GM18858 (cell line): Measurements from ENCODE around the gene SLC35C1.
"Not testable (repeated sequence)": the region's sequence is repeated elsewhere in the genome, so short reads cannot be mapped to it uniquely, and the experiment has no call there.

Source experiments
- ATAC-seq: cut with Tn5 transposase; IDR thresholded peaks from one replicate; pipeline ENCODE4 v1.9.1; 2021; ENCODE audit not compliant: unreplicated experiment

The SLC35C1 gene

GRCh38 chr11:45810431-45811108 lies 5.6 kb downstream of the SLC35C1 start:
- ATAC-seq = no peak

DNA sequence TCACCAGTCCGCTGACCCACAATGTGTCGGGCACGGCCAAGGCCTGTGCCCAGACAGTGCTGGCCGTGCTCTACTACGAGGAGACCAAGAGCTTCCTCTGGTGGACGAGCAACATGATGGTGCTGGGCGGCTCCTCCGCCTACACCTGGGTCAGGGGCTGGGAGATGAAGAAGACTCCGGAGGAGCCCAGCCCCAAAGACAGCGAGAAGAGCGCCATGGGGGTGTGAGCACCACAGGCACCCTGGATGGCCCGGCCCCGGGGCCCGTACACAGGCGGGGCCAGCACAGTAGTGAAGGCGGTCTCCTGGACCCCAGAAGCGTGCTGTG lies 6.1 kb downstream of the SLC35C1 start:
- no peak for ATAC-seq

GRCh38 chr11:45811571-45812290 lies 6.8 kb downstream of the SLC35C1 start:
- no peak for ATAC-seq

- no peak for ATAC-seq
Measured at GRCh38 chr11:45812581-45813548, 7.9 kb downstream of the SLC35C1 start.

DNA sequence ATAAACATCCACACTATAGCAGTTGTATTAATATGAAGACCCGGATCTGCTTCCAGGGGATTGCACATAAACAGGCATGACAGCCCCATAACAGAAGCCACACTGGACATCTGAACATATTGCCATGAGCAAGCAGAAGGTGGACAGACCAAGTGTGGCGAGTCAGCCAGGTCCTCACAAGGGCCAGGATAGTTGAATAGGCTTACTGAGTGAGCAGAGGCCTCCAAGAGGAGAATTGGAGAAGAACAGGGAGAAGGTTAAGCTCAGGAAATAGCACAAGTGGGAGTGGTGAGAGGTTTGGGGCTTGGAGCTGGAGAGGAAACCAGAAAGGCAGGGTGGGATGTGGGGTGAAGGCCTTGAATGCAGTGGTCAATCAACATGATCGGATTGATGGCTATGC lies 10.8 kb downstream of the SLC35C1 start:
- ATAC-seq = no peak

DNA sequence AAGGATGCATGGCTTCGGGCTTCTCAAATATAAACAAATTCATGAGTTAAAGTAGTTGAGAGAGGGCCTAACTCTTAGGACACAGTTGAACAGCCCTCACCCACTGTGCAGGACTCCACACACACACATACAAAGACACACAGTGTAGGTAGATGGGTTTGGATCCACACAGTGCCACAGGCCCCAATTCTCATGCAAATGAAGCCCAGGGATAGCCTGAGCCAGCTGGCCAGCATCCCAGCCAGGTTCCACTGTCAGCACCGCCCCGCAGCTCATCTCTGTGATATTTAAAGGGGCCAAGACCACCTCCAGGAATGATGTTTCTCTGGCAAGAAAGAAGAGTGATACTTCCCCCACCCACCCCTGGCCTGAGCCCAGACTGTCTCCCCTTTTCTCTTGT lies 11.7 kb downstream of the SLC35C1 start:
- no peak for ATAC-seq

- ATAC-seq = peak; percentile 66
Measured at GRCh38 chr11:45817191-45817590, 12.2 kb downstream of the SLC35C1 start.

DNA sequence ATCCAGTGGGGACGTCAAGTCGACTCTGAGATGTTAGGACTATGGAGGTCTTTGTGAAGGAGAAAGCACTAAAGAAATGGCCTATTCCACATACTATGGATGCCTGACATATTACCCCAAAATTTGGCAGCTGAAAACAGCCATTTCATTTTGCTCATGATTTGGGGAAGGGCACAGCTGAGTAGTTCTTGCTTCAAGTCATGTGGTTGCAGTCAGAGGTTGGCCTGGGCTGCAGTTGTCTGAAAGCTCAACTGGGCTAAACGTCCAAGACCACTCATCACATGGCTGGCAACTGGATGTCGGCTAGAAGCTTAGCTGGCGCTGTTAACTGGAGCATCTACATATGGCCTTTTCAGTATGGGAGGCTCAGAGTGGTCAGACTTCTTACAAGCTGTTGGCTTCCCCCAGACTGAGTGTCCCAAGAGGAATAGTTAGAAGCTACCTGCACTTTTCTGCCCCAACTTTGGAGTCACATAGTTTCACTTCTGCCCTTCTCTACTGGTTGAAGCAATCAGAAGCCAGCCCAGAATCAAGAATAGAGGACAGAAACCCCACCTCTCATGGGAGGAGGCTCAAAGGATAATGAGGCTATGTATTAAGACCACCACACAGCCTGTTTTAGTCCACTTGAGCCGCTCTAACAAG lies 14.1 kb downstream of the SLC35C1 start:
- ATAC-seq = no peak

DNA sequence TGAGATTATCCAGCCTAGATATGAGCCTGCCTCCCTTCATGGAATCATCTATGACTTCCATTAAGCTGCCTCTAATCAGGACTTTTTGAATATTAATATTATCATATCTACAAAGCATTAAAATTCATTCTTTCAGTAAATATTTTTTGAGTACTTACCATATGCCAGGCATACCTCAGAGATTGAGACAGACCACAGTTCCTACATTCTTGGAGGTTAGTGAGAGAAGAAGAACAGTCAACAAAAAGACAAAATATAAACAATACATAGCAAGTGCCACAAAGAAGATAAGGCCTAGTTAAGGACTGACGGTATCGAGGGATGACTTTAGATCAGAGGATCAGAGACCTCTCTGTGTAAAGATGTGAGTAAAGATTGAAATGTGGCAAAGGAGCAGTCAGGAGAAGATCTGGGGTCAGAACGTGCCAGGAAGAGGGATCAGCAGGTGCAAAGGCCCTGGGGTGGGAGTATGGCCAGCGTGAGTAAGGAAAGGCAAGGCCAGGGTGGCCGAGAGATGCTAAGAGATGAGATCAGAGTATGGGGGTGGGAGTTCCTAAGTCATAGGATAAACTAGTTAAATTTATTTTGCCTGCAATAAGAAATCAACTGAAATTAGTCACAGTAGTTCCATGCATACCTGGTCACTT lies 15.4 kb downstream of the SLC35C1 start:
- no peak for ATAC-seq

DNA sequence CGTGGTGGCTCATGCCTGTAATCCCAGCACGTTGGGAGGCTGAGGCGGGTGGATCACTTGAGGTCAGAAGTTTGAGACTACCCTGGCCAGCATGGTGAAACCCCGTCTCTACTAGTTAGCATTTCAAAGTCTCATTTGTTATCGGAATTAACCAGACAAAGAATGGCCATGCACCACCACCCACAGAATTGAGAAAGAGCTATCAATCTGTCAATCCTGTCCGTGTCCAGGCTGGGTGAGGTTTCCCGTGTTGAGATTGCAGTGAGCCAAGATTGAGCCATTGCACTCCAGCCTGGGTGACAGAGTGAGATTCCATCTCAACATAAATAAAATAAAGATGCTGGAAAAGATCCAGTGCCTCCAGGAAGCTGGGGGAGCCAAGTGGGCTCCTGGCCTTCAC lies 21.5 kb downstream of the SLC35C1 start:
- not testable (repeated sequence) for ATAC-seq

DNA sequence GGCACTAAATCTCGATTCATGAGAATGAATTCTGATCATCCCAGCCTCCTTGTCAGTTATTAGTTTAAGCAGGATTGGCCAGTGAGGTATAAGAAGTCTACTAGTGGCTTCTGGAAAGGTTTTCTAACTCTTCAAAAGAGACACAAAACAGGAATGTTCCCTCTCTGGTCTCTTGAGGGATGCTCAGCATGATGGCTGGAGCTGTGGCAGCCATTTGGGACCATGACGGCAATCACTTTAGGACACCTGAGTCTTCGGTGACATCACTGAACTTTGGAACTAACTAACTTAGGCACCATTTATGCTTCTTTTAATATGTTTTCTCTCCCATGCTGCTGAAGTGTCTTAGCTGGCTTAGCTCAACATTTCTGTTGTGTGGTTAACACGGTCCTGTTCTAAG lies 22.2 kb downstream of the SLC35C1 start:
- no peak for ATAC-seq

DNA sequence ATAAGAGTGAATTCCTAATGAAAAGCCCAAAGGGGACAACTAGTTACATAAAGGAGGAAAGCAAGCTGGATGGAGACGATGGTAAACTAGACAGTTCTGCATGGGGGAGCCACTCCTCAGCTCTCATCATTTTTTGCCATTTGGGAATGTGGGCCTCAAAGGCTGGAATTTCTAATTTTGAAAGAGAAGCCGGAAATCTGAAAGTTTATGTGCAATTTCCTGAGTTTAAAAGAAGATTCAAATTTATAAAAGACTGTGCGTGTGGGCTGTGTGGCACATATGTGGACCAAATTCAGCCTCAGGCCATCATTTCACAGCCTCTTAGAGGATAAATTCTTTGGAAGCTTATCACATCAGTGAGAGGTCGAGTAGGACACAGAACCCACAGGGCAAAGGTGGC lies 24.0 kb downstream of the SLC35C1 start:
- no peak for ATAC-seq

- no peak for ATAC-seq
Measured at GRCh38 chr11:45830596-45830995, 25.6 kb downstream of the SLC35C1 start.

- ATAC-seq = no peak
Measured at GRCh38 chr11:45832811-45833441, 28.0 kb downstream of the SLC35C1 start.

DNA sequence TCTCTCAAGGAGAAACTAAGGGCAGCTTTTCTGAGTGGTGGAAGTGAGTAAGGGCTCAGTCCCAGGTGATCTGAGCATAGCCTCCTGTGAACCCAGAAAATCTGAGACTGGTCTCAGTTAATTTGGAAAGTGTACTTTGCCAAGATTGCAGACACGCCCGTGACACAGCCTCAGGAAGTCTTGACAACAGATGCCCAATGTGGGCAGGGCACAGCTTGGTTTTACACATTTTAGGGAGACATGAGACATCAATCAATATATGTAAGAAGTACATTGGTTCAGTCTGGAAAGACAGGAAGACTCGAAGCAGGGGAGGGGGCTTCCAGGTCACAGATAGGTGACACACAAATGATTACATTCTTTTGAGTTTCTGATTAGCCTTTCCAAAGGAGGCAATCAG lies 28.8 kb downstream of the SLC35C1 start:
- ATAC-seq = no peak

- no peak for ATAC-seq
Measured at GRCh38 chr11:45834298-45834756, 29.4 kb downstream of the SLC35C1 start.

DNA sequence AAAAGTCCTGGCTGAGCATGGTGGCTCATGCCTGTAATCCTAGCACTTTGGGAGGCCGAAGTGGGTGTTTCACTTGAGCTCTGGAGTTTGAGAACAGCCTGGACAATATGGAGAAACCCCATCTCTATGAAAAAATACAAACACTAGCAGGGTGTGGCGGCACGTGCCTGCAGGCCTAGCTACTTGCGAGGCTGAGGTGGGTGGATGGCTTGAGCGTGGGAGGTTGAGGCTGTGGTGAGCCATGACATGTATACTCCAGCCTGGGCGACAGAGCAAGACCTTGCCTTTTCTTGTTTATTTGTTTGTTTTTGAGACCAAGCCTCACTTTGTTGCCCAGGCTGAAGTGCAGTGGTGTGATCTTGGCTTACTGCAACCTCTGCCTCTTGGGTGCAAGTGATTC lies 34.3 kb downstream of the SLC35C1 start:
- no peak for ATAC-seq

- not testable (repeated sequence) for ATAC-seq
Measured at GRCh38 chr11:45840251-45840650, 35.3 kb downstream of the SLC35C1 start.

DNA sequence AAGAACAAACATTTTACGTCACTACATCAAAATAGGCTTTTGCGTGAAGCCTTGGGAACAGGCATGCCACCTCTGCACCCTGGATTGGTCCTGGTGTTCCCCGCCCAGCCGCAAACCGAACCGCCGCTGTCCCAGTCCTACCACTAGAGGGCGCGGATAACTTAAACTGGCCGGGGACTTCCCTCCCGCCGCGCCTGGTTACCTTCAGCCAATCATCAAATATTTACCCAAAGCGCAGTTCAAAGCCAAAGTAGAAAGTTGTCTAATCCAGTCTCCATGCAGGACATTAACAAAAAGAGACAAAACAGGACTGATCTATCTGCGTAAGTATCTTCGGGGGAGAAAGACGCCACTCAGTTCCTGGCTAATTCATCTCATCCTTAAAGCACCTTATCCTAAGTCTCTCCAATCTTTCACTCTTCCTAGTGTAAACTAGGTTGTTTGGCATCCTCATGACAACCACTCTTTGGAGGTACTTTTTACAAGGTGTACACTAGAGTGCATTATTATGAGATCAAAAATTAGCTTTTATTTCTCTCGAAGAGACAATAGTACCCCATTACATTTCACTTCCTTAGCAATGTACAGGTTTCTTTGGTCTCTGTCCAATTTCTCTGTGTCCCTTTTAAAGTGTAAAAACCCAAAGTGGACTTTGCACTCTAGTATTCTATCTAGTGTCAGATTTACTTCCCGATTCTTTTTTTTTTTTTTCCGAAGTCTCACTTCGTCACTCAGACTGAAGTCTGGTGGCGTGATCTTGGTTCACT lies 38.4 kb downstream of the SLC35C1 start:
- no peak for ATAC-seq
